Aorta (tissue), 5 donors: ENCODE results near the gene SCLY. TPM values are rescaled to one million over a fixed set of nuclear protein-coding genes. Genes with fewer than 3 reads are reported as not detected.

Experiments
- ATAC-seq: fragments of 200-7000 bp; cut with Tn5 transposase; one replicate; pipeline ENCODE4 v1.9.1; 2022; ENCODE audit warnings: moderate library complexity; ENCODE audit not compliant: low FRiP score
- DNase-seq, 2 donors: peaks; one replicate each; pipeline ENCODE4 v3.0.0-alpha.2; 2020
- H3K27ac ChIP-seq, 2 donors: one replicate each; pipeline ENCODE4 v1.5.1; 2013; ENCODE audit warnings: low read length in 2 of 2, mild to moderate bottlenecking in 2 of 2, moderate library complexity in 2 of 2, control low read depth in 1 of 2, inconsistent platforms in 1 of 2, low read depth in 1 of 2
- H3K27me3 ChIP-seq, 2 donors: one replicate each; pipeline ENCODE4 v1.6.1; 2013; ENCODE audit warnings: control low read depth in 1 of 2, low read length in 1 of 2, mild to moderate bottlenecking in 1 of 2, moderate library complexity in 1 of 2; ENCODE audit not compliant: insufficient read depth in 2 of 2, control insufficient read depth in 1 of 2
- H3K36me3 ChIP-seq, 2 donors: one replicate each; pipeline ENCODE4 v1.6.1; 2013; ENCODE audit warnings: control low read depth in 1 of 2, low read length in 1 of 2, mild to moderate bottlenecking in 1 of 2; ENCODE audit not compliant: insufficient read depth in 2 of 2, control insufficient read depth in 1 of 2
- H3K4me1 ChIP-seq, 2 donors: one replicate each; pipeline ENCODE4 v1.6.1; 2013; ENCODE audit warnings: low read length in 2 of 2, control low read depth in 1 of 2, mild to moderate bottlenecking in 1 of 2, moderate library complexity in 1 of 2; ENCODE audit not compliant: insufficient read depth in 2 of 2, control insufficient read depth in 1 of 2
- H3K4me3 ChIP-seq, 2 donors: one replicate each; pipeline ENCODE4 v1.5.1; 2013; ENCODE audit warnings: low read length in 2 of 2, control low read depth in 1 of 2, mild to moderate bottlenecking in 1 of 2
- H3K9me3 ChIP-seq: one replicate; pipeline ENCODE4 v1.6.1; 2013; ENCODE audit warnings: mild to moderate bottlenecking, low read length; ENCODE audit not compliant: control insufficient read depth
- WGBS, 2 donors: extraction: QIAGEN DNeasy Blood & Tissue Kit; methylation state at CpG; one replicate each; pipeline ENCODE4 v1.1.7; 2013; 5-methylcytosine and 5-hydroxymethylcytosine counted together
- intact Hi-C, 2 donors: fragments of 100-400 bp; cut with DNase I; formaldehyde crosslinking; loops; one replicate each; pipeline versions ENCODE4 v1.14.2 to v1.15.0; 2022
- polyA plus RNA-seq, 2 donors: library from polyadenylated mRNA; stranded (reverse); fragments of 200-250 nt; gene quantifications; one replicate each; pipeline ENCODE4 v1.2.3, GENCODE V29; 2013
- total RNA-seq, 2 donors: library from RNA; stranded (reverse); fragmentation: NEBNext Ultra II Directional; extraction: Animal tissue kit (Norgen Biotek cat#: 25700); gene quantifications; one replicate each; pipeline ENCODE4 v1.2.1, GENCODE V29; 2021
- donor health status: healthy with polysubstance abuse.
- donor health status: Bipolar disorder and iron deficiency.
- donor health status: DM: no; HTN: no; CAD: no.
- donor health status: DM: no; HTN: no; CAD: no.
- donor health status: DM: yes; HTN: yes; CAD: no.

The SCLY gene
- total and polyA plus RNA-seq, 4 donors = 6.3 to 15.4 (median 12.6) TPM

DNA sequence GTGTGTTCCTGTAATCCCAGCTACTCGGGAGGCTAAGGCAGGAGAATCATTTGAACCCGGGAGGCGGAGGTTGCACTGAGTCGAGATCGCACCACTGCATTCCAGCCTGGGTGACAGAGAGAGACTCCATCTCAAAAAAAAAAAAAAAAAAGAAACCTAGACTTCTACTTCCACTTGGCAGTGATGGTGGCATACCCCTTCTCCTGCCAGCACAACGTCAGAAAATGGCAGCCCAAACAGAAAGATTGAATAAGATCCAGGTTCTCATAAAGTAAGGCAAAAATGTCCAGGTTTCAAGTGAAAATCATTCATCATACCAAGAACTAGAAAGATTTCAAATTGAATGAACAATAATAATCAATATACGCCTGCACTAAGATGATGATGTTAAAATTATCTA lies 24.0 kb downstream of the SCLY start:
- no peak overlapping the region for H3K4me3 ChIP-seq
- no peaks in the 10 kb centered on the region for H3K4me1 ChIP-seq
- H3K36me3 ChIP-seq = peaks cover 0 to 3% of the 10 kb centered on the region in 2 donors
- ATAC-seq (no peak), DNase-seq (no peak)
- intact Hi-C loops = no loop called here
- H3K27me3 ChIP-seq = no peaks in the 10 kb centered on the region
- WGBS, 2 donors = 52 to 54% methylated on average over 7 of the region's 7 CpGs
- H3K27ac ChIP-seq = no peak overlapping the region
- H3K9me3 ChIP-seq = no peaks in the 10 kb centered on the region

DNA sequence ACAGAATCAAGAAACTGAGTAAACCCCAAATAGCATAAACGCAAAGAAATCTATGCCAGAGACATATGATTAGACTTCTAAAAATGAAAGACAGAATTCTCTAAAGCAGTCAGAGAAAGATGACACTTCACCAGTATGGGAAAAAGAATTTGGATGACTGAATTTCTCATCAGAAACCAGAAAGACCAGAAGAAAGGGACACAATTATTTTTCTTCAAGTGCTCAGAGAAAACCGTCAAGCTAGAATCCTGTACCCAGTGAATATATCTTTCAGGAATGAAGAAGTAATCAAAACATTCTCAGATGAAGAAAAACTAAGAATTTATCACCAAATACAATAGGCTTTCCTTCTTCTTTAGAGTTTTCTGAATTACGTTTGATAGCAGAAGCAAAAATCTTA lies 25.1 kb downstream of the SCLY start:
- no peak overlapping the region for H3K4me3 ChIP-seq
- intact Hi-C loops = no loop called here
- no peak for DNase-seq
- no peak overlapping the region for H3K27ac ChIP-seq
- ATAC-seq = no peak
- no peaks in the 10 kb centered on the region for H3K27me3 ChIP-seq
- 92 to 95% methylated on average over 3 of the region's 3 CpGs for WGBS, 2 donors
- H3K36me3 ChIP-seq = peaks cover 0 to 3% of the 10 kb centered on the region in 2 donors
- no peaks in the 10 kb centered on the region for H3K4me1 ChIP-seq
- no peaks in the 10 kb centered on the region for H3K9me3 ChIP-seq

DNA sequence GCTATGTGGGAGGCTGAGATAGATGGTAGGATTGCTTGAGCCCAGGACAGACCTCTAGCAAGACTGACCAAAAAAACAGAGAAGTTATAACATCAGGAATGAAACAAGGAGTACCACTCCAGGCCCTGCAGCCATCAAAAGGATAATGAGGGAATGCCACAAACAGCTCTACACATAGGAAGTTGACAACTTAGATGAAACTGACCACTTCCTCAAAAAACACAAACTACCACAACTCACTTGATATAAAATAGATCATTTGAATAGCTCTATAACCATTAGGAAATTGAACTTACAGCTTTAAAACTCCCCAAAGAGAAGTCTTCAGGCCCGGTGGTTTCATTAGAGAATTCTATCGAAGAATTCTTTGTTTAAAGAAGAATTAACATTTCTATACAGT lies 26.4 kb downstream of the SCLY start:
- no peak for DNase-seq
- no peaks in the 10 kb centered on the region for H3K9me3 ChIP-seq

DNA sequence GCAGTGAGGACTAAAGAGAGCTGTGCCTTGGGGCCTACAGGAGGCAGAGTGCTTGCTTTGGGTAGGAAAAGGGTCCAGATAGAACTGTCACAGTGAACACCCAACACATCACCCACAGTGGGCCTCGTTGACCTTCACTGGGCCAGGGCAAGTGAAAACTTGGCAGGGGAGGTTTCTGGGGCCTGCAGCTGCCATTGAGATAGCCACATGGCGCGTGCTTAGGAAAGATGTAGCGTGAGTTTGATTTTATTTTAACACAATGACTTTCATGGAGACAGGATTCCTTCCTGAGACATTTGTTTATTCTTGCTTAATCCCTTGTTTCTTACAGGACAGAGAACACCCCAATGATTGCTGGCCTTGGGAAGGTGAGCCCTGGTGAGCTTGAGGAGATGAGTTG lies 30.1 kb downstream of the SCLY start:
- Histone ChIP-seq H3K27ac (no peak overlapping the region), H3K4me1 (no peaks in the 10 kb centered on the region), H3K4me3 (no peak overlapping the region), H3K27me3 (no peaks in the 10 kb centered on the region), H3K9me3 (no peaks in the 10 kb centered on the region), H3K36me3 (no peaks in the 10 kb centered on the region)
- no peak for ATAC-seq
- DNase-seq = no peak
- 96 to 97% methylated on average over 4 of the region's 4 CpGs for WGBS, 2 donors
- intact Hi-C loops = no loop called here

More for the DNA sequence above, 26.4 kb downstream of the SCLY start:
- Histone ChIP-seq H3K36me3 (peaks cover 0 to 1% of the 10 kb centered on the region in 2 donors), H3K4me3 (no peak overlapping the region), H3K27me3 (no peaks in the 10 kb centered on the region), H3K27ac (no peak overlapping the region), H3K4me1 (no peaks in the 10 kb centered on the region)
- intact Hi-C loops = no loop called here
- ATAC-seq = no peak
- 89 to 92% methylated on average over 2 of the region's 2 CpGs for WGBS, 2 donors

DNA sequence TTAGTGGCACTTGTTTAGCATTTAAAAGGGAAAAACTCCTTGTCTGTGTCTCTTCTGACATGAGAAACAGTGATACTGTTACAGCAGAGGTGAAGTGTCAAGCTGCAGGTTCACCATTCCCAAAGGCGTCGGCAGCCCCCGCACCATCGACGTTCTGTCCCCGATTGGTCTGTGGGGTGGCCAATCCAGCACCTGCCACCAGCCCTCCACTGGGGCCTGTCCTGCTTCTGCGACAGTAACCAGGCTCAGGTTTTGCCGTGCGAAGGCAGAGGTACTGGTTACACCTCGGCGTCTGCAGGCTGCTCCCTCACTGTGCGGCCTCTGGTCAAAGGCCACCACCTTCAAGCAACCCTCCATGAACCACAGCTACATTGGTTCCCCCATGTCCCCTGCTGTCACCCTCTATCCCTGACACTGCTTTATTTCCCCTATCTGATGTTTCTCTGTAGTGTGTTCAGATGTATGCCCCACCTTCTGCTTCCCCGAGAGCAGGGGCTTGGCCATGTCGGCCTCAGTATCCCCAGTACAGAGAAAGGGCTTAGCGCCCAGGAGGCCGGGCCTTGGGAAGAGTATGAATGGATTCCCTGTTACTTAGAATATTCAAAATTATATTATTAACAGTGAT lies 30.7 kb downstream of the SCLY start:
- Histone ChIP-seq H3K9me3 (no peaks in the 10 kb centered on the region), H3K27ac (no peak overlapping the region), H3K4me1 (no peaks in the 10 kb centered on the region), H3K4me3 (no peak overlapping the region), H3K36me3 (no peaks in the 10 kb centered on the region), H3K27me3 (no peaks in the 10 kb centered on the region)
- no peak for ATAC-seq
- DNase-seq = no peak
- 95% methylated on average over 16 of the region's 16 CpGs for WGBS, 2 donors
- intact Hi-C loops = no loop called here

DNA sequence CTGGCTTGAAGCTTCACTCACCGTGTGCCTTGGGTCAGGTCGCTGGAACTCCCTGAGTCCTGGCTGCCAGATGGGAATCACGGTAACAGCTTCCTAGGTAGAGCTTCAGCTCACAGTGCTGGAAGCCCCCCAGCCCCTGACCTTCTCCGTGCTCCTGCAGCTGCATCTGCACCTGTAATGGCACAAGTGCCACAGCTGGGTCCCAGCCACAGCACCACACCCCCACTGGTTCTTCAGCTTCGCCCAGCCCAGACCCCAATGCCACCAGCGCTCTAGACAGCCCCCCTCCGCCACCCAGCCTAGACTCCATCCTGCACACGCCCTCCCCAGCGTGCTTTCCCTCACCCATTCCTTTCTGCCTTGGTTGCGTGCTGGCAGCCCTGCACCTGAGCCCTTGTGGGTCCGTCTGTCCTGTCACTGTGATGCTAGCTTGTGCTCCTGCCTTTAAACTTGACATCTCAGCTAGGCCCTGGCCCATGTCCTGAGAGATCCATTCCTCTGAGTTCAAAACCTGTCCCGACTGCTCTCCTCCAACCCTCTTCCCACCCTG lies 31.8 kb downstream of the SCLY start:
- no peaks in the 10 kb centered on the region for H3K36me3 ChIP-seq
- intact Hi-C loops = no loop called here
- H3K9me3 ChIP-seq = no peaks in the 10 kb centered on the region
- no peak for DNase-seq
- 96 to 99% methylated on average over 12 of the region's 12 CpGs for WGBS, 2 donors
- H3K4me3 ChIP-seq = no peak overlapping the region
- H3K27ac ChIP-seq = no peak overlapping the region
- H3K4me1 ChIP-seq = no peaks in the 10 kb centered on the region
- H3K27me3 ChIP-seq = no peaks in the 10 kb centered on the region
- no peak for ATAC-seq

DNA sequence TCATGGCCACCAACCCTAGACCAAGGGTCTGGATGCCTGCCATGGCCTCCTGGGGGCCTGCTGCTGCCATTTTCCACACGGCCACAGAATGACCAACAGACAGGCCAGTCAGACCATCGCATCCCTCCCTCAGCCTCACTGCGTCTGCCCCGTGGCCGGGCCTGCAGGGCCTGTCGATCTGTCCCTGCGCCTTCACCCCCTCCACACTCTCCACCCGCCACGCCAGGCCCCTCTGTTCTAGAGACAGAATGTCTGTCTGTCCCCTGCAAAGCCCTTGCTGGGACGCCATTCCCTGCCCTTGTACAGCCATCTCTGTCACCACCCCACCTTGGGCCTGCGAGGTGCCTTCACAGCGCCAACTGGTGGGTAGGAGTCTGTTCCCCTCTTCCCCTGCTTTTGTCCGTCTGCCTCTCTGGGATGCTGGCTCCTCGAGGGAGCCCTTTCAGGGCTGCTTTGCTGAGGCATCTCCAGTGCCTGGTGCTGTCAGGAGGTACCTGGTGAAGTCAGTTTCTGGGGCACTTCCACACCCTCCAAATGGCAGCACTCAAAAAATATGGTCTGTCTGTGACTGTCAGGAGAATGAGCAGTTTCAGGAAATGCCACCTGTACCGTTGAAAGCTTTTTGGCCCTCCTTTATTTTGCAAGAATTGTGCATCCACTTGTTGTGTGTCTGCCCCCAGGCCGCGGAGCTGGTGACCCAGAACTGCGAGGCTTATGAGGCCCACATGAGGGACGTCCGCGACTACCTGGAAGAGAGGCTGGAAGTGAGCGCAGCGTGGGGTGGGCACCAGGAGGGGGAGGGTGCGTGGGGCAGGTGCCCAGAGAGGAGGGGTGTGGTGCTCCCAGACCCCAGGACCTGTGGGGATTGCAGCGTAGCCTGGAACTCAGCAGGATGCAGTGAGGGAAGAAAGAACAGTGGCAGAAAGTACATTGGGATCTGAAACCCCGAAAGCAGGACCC lies 32.7 kb downstream of the SCLY start:
- 90 to 91% methylated on average over 26 of the region's 26 CpGs for WGBS, 2 donors
- no peak for DNase-seq
- Histone ChIP-seq H3K9me3 (no peaks in the 10 kb centered on the region), H3K4me1 (no peaks in the 10 kb centered on the region), H3K4me3 (no peak overlapping the region), H3K27ac (no peak overlapping the region), H3K27me3 (no peaks in the 10 kb centered on the region), H3K36me3 (no peaks in the 10 kb centered on the region)
- intact Hi-C loops = no loop called here
- ATAC-seq = no peak

DNA sequence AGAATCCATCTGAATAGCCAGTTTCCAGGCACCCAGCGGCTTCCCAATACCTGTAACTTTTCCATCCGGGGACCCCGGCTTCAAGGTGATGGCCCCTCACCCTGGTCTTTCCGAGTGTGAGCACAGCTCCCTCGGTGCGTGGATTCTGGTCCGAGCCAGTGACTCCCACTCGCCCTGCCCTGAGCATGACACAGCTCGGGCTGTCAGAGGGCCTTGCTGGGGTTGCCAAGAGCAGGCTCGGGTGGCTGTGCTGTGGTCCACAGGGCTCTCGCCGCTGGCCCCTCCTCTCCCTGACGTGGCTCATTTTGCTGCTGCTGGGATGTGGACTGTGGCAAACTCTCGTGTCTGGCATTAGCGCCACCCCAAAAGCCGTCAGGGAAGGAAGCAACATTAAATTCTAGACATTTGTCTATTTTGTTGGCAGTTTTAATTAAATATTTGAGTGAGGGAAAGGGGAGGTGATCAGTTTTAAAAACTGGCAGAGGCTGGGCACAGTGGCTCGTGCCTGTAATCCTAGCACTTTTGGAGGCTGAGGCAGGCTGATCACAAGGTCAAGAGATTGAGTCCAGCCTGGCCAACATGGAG lies 33.7 kb downstream of the SCLY start:
- H3K4me1 ChIP-seq = no peaks in the 10 kb centered on the region
- no peak for ATAC-seq
- intact Hi-C loops = no loop called here
- no peaks in the 10 kb centered on the region for H3K27me3 ChIP-seq
- no peak for DNase-seq
- H3K9me3 ChIP-seq = no peaks in the 10 kb centered on the region
- H3K27ac ChIP-seq = no peak overlapping the region
- 87 to 88% methylated on average over 17 of the region's 17 CpGs for WGBS, 2 donors
- H3K4me3 ChIP-seq = no peak overlapping the region
- H3K36me3 ChIP-seq = no peaks in the 10 kb centered on the region
